WERI-Rb-1 (cell line): ENCODE results near the gene GALNT9.
"Not testable (repeated sequence)": the region's sequence is repeated elsewhere in the genome, so short reads cannot be mapped to it uniquely, and the experiment has no call there.

Source experiments
- DNase-seq: peaks from one replicate; pipeline ENCODE4 v3.0.0-alpha.2; 2020
- H3K27ac ChIP-seq: fragments of 250-450 bp; sonication (Bioruptor Pico); 2 replicates; pipeline ENCODE4 v1.5.1; 2020; ENCODE audit warnings: mild to moderate bottlenecking, moderate library complexity
- H3K27me3 ChIP-seq: fragments of 250-450 bp; sonication (Bioruptor Pico); 2 replicates; pipeline ENCODE4 v1.5.1; 2021; ENCODE audit warnings: mild to moderate bottlenecking, low read depth, moderate library complexity; ENCODE audit not compliant: insufficient read depth, severe bottlenecking
- H3K36me3 ChIP-seq: fragments of 250-450 bp; sonication (Bioruptor Pico); 2 replicates; pipeline ENCODE4 v1.5.1; 2020; ENCODE audit warnings: mild to moderate bottlenecking, moderate library complexity
- H3K4me3 ChIP-seq: 2 replicates; pipeline ENCODE4 v1.5.1; 2011; ENCODE audit warnings: low read depth, mild to moderate bottlenecking, control low read depth, low read length
- H3K9me3 ChIP-seq: fragments of 250-450 bp; sonication (Bioruptor Pico); 2 replicates; pipeline ENCODE4 v1.5.1; 2021; ENCODE audit warnings: mild to moderate bottlenecking, moderate library complexity; ENCODE audit not compliant: severe bottlenecking
- CTCF ChIP-seq: IDR thresholded peaks from 2 replicates; pipeline ENCODE4 v1.5.1; 2011; ENCODE audit warnings: low read depth, mild to moderate bottlenecking, control low read depth, inconsistent platforms, low read length

Gene GALNT9

GRCh38 chr12:132329036-132329719 is at the start of gene GALNT9:
Gene GALNT9, minus strand, starts transcription at chr12:132329589. Its CDS starts 386 bp downstream, at chr12:132329203.
- Histone ChIP-seq H3K27ac (no peak within 1 kb of the TSS), H3K36me3 (no peaks in the 10 kb centered on the region), H3K9me3 (no peaks in the 10 kb centered on the region), H3K4me3 (peak within 1 kb of the TSS; percentile 50), H3K27me3 (no peaks in the 10 kb centered on the region)
- 0 out of 2 replicates have a peak, but pooled peaks have one; percentile 16 for TF ChIP-seq CTCF
- DNase-seq, result peak; percentile 42

- not testable (repeated sequence) for H3K4me3 ChIP-seq, DNase-seq, H3K36me3 ChIP-seq, H3K9me3 ChIP-seq, H3K27ac ChIP-seq, H3K27me3 ChIP-seq
These were observed 49.7 kb upstream of the GALNT9 start for GRCh38 chr12:132379057-132379456.

- no peaks in the 10 kb centered on the region for H3K9me3 ChIP-seq
- no peak overlapping the region for H3K4me3 ChIP-seq
- H3K27me3 ChIP-seq, result no peaks in the 10 kb centered on the region
- H3K36me3 ChIP-seq, result no peaks in the 10 kb centered on the region
- no peak for DNase-seq
- no peak for TF ChIP-seq CTCF
- H3K27ac ChIP-seq, result no peak overlapping the region
These were observed 47.8 kb upstream of the GALNT9 start for GRCh38 chr12:132377147-132377546.

GRCh38 chr12:132376464-132376830 is 47.1 kb upstream of the GALNT9 start:
- Histone ChIP-seq H3K27me3 (no peaks in the 10 kb centered on the region), H3K36me3 (no peaks in the 10 kb centered on the region), H3K27ac (no peak overlapping the region), H3K9me3 (no peaks in the 10 kb centered on the region), H3K4me3 (no peak overlapping the region)
- no peak for TF ChIP-seq CTCF
- no peak for DNase-seq

- TF ChIP-seq CTCF, result no peak
- no peak overlapping the region for H3K4me3 ChIP-seq
- no peak for DNase-seq
- no peak overlapping the region for H3K27ac ChIP-seq
- no peaks in the 10 kb centered on the region for H3K36me3 ChIP-seq
- no peaks in the 10 kb centered on the region for H3K27me3 ChIP-seq
- H3K9me3 ChIP-seq, result no peaks in the 10 kb centered on the region
These were observed 46.5 kb upstream of the GALNT9 start for GRCh38 chr12:132375747-132376463.

GRCh38 chr12:132374612-132375445 is 45.4 kb upstream of the GALNT9 start:
- Histone ChIP-seq H3K36me3 (no peaks in the 10 kb centered on the region), H3K4me3 (no peak overlapping the region), H3K9me3 (no peaks in the 10 kb centered on the region), H3K27me3 (no peaks in the 10 kb centered on the region), H3K27ac (no peak overlapping the region)
- TF ChIP-seq CTCF, result no peak
- DNase-seq, result no peak
